Measurements from ENCODE around the gene MYO16.

- no peak for TF ChIP-seq POLR2A (IDR thresholded peaks at IDR 0.05)
- TF ChIP-seq CTCF (IDR thresholded peaks at IDR 0.05), result no peak
Measured at GRCh38 chr13:108645376-108645775, 16.0 kb downstream of the MYO16 start.
